Amygdala (tissue), 56 donors: Measurements from ENCODE around the gene VPREB3.

Experiments
- DNase-seq, 56 donors: peaks; one replicate each; lab custom pipeline; 2025; lab: John Stamatoyannopoulos, UW

VPREB3 gene

DNA sequence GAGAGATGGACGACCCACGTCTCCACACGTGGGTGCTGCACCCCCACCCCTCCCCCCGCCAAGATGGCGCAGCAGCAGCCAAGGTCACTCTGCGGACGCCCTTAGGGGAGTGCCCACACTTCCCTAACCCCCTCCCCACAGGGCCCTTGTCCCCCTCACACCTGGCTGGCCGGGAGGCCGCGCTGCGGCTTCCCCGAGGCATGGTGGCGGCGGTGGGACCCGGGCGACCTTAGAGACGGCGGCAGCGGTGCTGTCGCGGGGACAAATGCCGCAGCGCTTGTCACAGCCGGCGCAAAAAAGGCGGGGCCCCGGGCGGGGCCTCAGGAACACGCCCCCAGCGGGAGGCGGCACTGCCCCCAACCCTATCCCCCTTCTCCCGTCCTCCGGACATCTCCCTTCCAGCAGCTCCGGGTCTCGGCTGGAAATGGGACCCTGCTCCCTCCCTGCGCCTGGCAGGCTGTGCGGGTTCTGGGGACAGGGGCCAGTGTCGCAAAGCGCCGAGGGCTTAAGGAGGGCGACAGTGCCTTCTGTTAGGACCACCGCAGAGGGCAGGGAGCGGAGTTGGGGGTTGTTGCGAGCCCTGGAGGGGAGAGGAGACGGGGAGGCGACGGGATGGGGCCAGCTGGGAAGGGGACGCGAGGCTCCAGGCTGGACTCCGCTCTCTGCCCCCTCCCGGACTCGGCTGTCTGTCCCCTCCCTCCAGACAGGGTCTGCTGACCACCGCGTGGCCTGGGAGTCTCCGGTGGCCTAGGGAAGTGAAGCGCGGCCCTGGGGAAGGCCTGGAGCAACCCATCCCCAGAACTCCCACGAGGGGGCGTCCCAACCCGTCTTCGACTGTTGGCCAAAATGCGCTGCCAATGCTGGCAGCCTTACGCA, 13.7 kb upstream of the VPREB3 start, which contains the start of gene CHCHD10:
CHCHD10 (minus strand) TSS at position 300 of the 876 bp plus-strand sequence; CDS start at position 202, 98 bp downstream.
- DNase-seq: peak in 55 of 56 donors; percentile 47 to 91 (median 77)

DNA sequence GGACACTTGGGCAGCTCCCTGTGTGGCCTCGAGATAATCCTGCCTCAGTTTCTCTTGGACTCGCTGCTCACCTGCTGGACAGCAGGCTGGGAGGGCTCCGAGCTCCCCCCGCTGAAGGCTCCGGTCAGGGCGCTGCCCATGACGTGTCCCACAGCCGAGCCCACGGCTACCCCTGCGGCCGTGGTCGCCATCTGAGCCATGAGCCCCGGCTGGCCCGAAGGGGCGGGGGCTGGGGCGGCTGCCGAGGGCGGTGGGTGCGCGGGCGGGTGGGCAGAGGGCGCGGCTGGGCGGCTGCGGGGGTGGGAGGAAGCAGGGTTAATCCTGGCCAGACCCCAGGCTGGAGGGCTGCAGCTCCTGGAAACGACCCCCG, 13.1 kb upstream of the VPREB3 start:
- no peak for DNase-seq

GRCh38 chr22:23764899-23765881, 11.0 kb upstream of the VPREB3 start:
- DNase-seq: no peak

- DNase-seq: no peak
Measured at GRCh38 chr22:23763954-23764353, 9.7 kb upstream of the VPREB3 start.

DNA sequence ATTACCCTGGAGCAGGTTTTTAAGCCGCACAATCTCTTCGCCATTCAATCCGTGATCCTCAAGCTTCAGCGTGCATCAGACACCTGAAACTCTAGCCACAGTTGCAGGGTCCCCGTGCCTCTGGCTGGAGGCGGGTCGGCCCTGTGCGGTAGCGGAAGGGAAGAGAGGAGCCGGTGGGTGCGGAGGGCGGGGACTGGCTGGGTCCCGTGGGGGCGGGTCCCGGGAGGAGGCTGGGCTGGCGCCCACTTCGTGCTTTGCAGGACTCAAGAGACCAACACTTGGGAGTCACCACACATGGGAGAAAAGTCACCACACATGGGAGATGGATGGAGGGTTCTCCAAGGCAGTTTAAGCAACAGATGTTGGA, 9.3 kb upstream of the VPREB3 start:
- DNase-seq: peak in 4 of 56 donors; percentile 7 to 33 (median 12)

GRCh38 chr22:23762842-23763578, 8.8 kb upstream of the VPREB3 start, which contains the start of gene C22orf15:
TSS of gene C22orf15 (plus strand) at chr22:23762990. CDS start at chr22:23763307, 317 bp downstream.
- DNase-seq: peak in 1 of 56 donors; percentile 25

DNA sequence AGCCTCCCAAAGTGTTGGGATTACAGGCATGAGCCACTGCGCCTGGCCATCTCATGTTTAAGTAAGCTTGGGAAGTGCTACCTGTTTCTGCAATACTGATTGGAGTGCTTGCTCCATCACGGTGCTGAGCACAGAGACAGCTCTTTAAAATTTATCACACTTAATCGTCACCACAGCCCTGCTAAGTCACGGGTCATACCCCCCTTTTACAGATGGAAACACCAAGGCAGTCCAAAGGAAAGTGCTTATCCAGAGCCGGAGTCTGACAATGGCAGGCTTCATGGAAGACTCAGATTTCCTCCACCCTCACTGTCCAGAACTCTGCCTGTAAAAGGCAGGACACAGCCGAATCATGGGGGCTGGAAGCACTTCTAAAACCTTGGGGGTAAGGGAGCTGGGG, 5.8 kb upstream of the VPREB3 start:
- no peak for DNase-seq

DNA sequence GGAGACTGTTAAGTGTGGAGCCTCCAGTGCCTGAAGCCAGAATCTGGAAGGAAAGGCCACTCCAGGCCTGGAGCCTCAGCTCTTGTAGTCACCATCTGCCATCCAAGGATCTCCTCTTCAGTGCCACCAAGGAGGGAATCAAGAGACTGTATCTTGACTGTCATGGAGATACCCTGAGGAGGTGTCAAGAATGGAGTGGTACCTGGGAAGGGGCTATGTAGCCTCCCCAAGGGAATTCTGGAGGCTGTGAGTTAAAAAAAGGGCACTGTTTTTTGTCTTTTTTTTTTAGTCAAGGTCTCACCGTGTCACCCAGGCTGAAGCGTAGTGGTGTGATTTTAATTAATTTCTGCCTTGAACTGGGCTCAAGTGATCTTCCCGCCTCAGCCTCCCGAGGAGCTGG, 5.3 kb upstream of the VPREB3 start:
- no peak for DNase-seq

GRCh38 chr22:23756891-23757290, 2.7 kb upstream of the VPREB3 start:
- DNase-seq: no peak

GRCh38 chr22:23755711-23756110, 1.5 kb upstream of the VPREB3 start:
- no peak for DNase-seq

DNA sequence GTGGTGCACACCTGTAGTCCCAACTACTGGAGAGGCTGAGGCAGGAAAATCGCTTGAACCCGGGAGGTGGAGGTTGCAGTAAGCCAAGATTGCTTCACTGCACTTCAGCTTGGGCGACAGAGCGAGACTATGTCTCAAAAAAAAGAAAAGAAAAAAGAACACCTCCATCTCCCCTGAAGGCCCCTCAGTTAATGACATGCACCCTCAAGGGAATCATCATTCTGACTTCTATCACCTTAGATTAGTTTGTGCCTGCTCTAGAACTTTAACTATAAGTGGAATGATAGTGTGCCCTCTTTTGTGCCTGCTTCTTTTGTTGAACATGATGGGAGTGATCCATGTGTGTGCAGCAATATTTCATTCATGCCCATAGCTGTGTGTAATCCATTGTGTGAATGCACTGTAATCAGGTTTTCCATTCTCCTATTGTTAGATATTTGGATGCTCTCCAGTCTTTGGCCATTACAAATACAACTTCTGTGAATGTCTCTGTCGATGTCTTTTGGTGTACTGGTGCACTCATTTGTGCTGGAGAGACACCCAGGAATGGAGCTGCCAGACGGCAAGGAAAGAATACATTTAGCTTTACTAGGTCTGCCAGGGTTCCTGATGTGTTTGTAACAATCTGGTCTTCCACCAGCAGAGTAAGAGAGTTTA, 883 bp upstream of the VPREB3 start:
- DNase-seq: peak in 6 of 56 donors; percentile 7 to 39 (median 30)

GRCh38 chr22:23753385-23753784, 840 bp downstream of the VPREB3 start:
- DNase-seq: no peak

DNA sequence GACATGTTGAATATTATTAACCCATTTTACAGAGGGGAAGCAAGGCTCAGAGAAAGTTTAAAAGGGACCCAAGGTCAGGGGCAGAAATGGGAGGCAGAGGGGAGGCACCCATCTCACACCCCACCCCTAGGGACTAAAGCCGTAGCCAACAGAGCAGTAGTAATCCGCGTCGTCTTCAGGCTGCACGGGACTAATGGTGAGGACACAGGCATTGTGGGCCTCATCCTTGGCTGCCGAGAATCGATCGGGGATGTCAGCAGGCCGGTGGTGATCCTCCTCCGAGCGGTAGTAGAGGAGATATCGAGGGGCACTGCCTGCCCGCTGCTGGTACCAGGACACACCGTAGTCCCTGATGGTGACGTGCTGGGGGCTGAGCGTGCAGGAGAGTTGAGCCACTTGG, 1.5 kb downstream of the VPREB3 start:
- no peak for DNase-seq

DNA sequence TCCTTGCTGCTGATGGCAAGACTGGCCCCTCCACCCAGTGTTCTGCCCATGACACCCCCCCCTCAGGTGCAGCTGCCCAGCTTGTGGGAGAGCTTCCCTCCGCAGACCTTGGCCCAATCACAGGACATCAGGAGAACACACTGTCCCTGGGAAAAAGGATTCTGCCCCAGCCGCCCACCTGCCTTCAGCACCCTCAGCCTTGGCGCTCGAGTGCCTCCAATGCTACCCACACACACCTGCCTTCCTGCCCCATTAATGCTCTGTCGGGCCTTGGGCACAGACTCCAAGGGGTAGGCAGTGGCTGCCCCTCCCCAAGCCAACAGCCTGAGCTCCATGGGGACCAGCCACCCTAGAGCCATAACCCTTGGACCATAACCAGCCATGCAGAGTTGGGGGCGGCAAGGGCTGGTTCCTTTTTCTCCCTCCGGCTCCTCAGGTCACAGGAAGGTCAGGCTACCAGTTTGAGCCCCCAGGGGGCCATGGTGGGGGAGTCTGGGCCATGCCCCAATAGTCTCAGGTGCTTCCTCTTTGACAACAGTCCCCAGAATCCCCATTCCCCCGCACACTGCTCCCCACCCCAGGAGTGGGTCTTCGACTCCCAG, 2.0 kb downstream of the VPREB3 start:
- DNase-seq: no peak

DNA sequence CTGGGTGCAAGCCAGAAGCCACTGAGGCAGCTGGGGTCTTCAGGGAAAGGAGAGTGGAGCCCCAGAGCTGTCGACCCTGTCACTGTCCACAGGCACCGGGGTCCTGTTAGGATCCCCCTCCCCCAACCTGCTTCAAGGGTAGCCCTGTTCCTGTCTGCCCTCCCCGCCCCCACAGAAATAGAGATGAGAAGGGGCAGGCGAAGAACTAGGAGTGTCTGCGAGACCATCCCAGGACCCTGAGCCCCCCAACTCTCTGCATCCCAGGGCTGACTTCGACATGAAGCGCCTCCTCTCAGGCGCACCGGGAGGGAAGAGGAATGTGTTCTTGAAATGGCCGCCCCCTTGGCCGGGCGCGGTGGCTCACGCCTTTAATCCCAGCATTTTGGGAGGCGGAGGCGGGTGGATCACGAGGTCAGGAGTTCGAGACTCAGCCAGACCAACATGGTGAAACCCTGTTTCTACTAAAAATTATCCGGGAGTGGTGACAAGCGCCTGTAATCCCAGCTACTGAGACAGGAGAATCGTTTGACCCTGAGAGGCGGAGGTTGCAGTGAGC, 2.7 kb downstream of the VPREB3 start:
- DNase-seq: peak in 1 of 56 donors; percentile 58

DNA sequence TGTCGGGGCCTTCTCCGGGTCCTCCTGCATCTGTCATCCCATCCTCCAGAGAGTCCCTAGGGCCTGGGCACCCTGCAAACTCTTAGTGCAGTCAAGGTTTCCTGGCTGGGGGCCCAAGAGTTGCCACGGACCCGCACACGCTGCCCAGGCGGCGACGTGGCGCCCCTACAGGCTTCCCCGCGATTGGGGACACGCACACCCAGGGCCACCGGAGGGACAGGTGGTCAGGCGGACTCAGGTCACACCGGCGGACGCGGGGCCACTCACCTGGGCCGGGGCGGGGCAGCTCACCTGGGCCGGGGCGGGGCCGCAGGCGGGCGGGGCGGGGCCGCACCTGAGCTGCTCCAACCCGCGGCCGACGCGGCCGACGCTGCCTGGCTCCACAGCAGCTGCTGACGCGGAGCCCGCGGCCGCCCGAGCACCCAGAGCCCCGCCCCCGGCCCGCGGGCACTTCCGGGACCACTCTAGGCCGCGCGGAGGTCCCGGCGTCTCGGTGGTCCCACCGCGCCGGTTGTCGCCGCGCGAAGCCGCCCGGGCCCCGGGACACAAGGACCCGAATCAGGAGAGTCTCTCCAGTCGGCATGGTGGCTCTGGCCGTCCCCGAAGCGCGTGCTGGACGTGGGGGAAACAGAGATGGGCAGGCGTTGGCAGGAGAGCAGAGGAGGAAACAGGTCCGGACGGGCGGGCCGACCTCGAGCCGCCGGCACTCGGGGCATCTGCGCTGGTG, 3.3 kb downstream of the VPREB3 start, which contains the start of gene ZNF70:
ZNF70 (minus strand) TSS at position 399 of the 727 bp plus-strand sequence. CDS start 5,972 bp downstream, outside the sequence.
- peak in 49 of 56 donors; percentile 25 to 86 (median 59) for DNase-seq

DNA sequence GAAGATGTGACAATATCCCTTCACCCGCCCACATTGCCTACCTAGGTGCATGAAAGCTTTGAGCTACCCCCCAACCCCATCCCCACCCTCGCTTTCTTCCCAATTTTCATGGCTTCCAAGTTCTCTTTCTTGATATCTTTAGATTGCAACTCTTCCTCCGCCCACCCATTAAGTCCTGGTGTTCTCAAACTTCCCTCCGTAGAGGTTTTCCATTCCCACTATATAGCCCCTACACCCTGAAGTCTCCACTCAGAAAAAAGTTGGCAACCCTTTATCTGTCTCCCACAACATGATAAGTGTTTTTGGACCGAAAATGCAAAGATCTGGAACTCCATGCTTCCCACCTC, 3.9 kb downstream of the VPREB3 start:
- DNase-seq: no peak

DNA sequence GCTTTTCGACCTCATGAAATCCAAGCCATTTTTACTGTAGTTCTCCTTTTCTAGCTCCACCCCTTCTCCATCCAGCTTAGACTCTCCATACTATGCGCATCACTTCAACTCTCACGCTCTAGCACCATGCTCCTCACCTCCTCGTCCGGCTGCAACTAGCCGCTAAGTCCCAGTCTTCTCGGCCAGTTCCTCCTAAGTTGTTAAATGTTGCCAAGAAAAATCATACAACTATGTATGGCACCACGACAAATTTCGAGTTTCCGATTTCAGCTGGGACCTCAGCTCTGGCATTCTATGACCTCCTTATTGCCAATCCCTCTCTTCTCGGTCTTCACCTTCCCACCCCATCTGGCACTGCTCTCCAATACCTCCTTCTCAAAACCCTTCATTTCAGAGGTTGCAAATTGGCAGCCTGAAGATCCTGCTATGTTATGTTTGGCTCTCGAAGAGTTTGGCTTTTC, 4.4 kb downstream of the VPREB3 start:
- DNase-seq: no peak
